K562 (cell line): Measurements from ENCODE around the gene GNB5. TPM values are rescaled to one million over a fixed set of nuclear protein-coding genes. Genes with fewer than 3 reads are reported as not detected.
A peak's percentile ranks its signal among the peaks of the same experiment; 100 is the strongest.

Experiments used
- CEBPB ChIP-seq: fragments of 450-650 bp; IDR thresholded peaks from 2 replicates; pipeline ENCODE4 v1.6.1; 2016; ENCODE audit warnings: missing genetic modification characterization, missing compliant biosample characterization
- GABPB2 ChIP-seq: fragments of 250-450 bp; sonication (Bioruptor Pico); conservative IDR thresholded peaks from 2 replicates; pipeline ENCODE4 v1.5.1; 2021; ENCODE audit warnings: mild to moderate bottlenecking
- PCBP1 ChIP-seq: fragments of 200-400 bp; formaldehyde crosslinking; IDR thresholded peaks from 2 replicates; pipeline ENCODE4 v1.6.1; 2018; ENCODE audit warnings: mild to moderate bottlenecking, low read depth, low read length; ENCODE audit not compliant: poor library complexity, severe bottlenecking
- TAF1 ChIP-seq: IDR thresholded peaks from 2 replicates; pipeline ENCODE4 v1.6.1; 2011; ENCODE audit warnings: mild to moderate bottlenecking, low read length, moderate library complexity; ENCODE audit not compliant: insufficient read depth, control insufficient read depth, severe bottlenecking; ENCODE audit errors: extremely low read depth
- TAF9B ChIP-seq: fragments of 450-650 bp; IDR thresholded peaks from 2 replicates; pipeline ENCODE4 v1.6.1; 2018; ENCODE audit warnings: mild to moderate bottlenecking; ENCODE audit not compliant: partially characterized antibody
- ZC3H8 ChIP-seq: fragments of 450-650 bp; IDR thresholded peaks from 2 replicates; pipeline ENCODE4 v1.6.1; 2017
- ZNF668 ChIP-seq: fragments of 250-450 bp; sonication (Bioruptor Pico); IDR thresholded peaks from 2 replicates; pipeline ENCODE4 v1.8.0; 2022; ENCODE audit warnings: mild to moderate bottlenecking, inconsistent platforms
- polyA plus RNA-seq, 8 experiments: library from polyadenylated mRNA; depleted of rRNA in 4 of 8; stranded (reverse) in 5 of 8; unstranded in 3 of 8; fragments of >200 nt; fragmentation: Nextera tagmentation in 2 of 8; fragmentation: Illumina TruSeq in 1 of 8; extraction: Ambion mirVana in 2 of 8; extraction: Trizol in 1 of 8; gene quantifications; 2 replicates each; pipeline versions ENCODE4 v1.2.1 to v1.2.3, GENCODE V29; 2011 to 2014; ENCODE audit warnings: inconsistent platforms in 1 of 8, missing spikeins in 1 of 8
- total RNA-seq, 7 experiments: library from RNA; depleted of rRNA in 6 of 7; stranded (reverse); fragments of >200 nt in 6 of 7; fragmentation: Illumina TruSeq in 2 of 7; extraction: Trizol in 2 of 7; gene quantifications; 2 replicates each; pipeline versions ENCODE4 v1.2.1 to v1.2.3, GENCODE V29; 2011 to 2021; ENCODE audit warnings: low replicate concordance in 1 of 7
- TF ChIP-seq, protein P1 (sequence below): fragments of 250-450 bp; sonication (Bioruptor Pico); IDR thresholded peaks from 2 replicates; pipeline ENCODE4 v1.8.0; 2022; ENCODE audit warnings: inconsistent platforms, mild to moderate bottlenecking, moderate library complexity, borderline replicate concordance
- TF ChIP-seq, protein P2 (sequence below): fragments of 250-450 bp; sonication (Bioruptor Pico); IDR thresholded peaks from 2 replicates; pipeline ENCODE4 v1.9.0; 2021; ENCODE audit warnings: mild to moderate bottlenecking, inconsistent platforms
- TF ChIP-seq, protein P3 (sequence below): sonication (generic); formaldehyde crosslinking; IDR thresholded peaks from 2 replicates; pipeline ENCODE4 v1.8.0; 2023; ENCODE audit warnings: missing genetic modification reagents, mild to moderate bottlenecking, borderline replicate concordance
- TF ChIP-seq, protein P4 (sequence below): sonication (generic); formaldehyde crosslinking; IDR thresholded peaks from 2 replicates; pipeline ENCODE4 v1.5.0; 2020; ENCODE audit warnings: missing genetic modification reagents

GNB5 gene
- total and polyA plus RNA-seq, 9 of the 15 experiments (the other 6 are each of a cell fraction or from before 2014, with no cell fraction given): 0.11 to 2.1 (median 0.77) TPM

DNA sequence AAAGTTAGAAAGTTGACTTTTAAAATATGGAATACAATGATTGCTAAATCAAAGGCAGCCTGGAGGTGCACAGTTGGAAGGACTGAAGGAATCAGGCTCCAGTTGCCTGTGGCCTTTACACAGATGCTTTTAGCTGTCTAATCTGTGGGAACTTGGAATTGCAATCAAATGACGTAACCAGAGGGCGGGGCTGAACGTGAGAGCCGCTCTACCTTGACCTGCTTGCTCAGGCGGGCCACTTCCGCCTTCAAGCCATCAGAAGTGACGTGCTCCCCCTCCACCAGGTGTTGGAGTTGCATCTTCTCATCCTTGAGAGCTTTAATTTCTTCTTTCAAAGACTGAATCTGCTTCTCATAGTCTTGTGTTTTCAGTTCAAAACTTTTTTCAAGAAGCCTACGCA, 37.7 kb upstream of the GNB5 start (continued):
- TF ChIP-seq, protein P1, sequence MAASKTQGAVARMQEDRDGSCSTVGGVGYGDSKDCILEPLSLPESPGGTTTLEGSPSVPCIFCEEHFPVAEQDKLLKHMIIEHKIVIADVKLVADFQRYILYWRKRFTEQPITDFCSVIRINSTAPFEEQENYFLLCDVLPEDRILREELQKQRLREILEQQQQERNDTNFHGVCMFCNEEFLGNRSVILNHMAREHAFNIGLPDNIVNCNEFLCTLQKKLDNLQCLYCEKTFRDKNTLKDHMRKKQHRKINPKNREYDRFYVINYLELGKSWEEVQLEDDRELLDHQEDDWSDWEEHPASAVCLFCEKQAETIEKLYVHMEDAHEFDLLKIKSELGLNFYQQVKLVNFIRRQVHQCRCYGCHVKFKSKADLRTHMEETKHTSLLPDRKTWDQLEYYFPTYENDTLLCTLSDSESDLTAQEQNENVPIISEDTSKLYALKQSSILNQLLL (CRISPR knock-in tag): no peak
- TF ChIP-seq, protein P2, sequence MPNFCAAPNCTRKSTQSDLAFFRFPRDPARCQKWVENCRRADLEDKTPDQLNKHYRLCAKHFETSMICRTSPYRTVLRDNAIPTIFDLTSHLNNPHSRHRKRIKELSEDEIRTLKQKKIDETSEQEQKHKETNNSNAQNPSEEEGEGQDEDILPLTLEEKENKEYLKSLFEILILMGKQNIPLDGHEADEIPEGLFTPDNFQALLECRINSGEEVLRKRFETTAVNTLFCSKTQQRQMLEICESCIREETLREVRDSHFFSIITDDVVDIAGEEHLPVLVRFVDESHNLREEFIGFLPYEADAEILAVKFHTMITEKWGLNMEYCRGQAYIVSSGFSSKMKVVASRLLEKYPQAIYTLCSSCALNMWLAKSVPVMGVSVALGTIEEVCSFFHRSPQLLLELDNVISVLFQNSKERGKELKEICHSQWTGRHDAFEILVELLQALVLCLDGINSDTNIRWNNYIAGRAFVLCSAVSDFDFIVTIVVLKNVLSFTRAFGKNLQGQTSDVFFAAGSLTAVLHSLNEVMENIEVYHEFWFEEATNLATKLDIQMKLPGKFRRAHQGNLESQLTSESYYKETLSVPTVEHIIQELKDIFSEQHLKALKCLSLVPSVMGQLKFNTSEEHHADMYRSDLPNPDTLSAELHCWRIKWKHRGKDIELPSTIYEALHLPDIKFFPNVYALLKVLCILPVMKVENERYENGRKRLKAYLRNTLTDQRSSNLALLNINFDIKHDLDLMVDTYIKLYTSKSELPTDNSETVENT (CRISPR knock-in tag): no peak
- TF ChIP-seq CEBPB (peak; percentile 27; the same call in 1 of the 2 replicates), GABPB2 (CRISPR knock-in tag) (no peak), ZNF668 (CRISPR knock-in tag) (no peak), ZC3H8 (no peak), TAF1 (no peak), PCBP1 (no peak), TAF9B (no peak)
- TF ChIP-seq, protein P3, sequence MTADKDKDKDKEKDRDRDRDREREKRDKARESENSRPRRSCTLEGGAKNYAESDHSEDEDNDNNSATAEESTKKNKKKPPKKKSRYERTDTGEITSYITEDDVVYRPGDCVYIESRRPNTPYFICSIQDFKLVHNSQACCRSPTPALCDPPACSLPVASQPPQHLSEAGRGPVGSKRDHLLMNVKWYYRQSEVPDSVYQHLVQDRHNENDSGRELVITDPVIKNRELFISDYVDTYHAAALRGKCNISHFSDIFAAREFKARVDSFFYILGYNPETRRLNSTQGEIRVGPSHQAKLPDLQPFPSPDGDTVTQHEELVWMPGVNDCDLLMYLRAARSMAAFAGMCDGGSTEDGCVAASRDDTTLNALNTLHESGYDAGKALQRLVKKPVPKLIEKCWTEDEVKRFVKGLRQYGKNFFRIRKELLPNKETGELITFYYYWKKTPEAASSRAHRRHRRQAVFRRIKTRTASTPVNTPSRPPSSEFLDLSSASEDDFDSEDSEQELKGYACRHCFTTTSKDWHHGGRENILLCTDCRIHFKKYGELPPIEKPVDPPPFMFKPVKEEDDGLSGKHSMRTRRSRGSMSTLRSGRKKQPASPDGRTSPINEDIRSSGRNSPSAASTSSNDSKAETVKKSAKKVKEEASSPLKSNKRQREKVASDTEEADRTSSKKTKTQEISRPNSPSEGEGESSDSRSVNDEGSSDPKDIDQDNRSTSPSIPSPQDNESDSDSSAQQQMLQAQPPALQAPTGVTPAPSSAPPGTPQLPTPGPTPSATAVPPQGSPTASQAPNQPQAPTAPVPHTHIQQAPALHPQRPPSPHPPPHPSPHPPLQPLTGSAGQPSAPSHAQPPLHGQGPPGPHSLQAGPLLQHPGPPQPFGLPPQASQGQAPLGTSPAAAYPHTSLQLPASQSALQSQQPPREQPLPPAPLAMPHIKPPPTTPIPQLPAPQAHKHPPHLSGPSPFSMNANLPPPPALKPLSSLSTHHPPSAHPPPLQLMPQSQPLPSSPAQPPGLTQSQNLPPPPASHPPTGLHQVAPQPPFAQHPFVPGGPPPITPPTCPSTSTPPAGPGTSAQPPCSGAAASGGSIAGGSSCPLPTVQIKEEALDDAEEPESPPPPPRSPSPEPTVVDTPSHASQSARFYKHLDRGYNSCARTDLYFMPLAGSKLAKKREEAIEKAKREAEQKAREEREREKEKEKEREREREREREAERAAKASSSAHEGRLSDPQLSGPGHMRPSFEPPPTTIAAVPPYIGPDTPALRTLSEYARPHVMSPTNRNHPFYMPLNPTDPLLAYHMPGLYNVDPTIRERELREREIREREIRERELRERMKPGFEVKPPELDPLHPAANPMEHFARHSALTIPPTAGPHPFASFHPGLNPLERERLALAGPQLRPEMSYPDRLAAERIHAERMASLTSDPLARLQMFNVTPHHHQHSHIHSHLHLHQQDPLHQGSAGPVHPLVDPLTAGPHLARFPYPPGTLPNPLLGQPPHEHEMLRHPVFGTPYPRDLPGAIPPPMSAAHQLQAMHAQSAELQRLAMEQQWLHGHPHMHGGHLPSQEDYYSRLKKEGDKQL (CRISPR knock-in tag): no peak
- TF ChIP-seq, protein P4, sequence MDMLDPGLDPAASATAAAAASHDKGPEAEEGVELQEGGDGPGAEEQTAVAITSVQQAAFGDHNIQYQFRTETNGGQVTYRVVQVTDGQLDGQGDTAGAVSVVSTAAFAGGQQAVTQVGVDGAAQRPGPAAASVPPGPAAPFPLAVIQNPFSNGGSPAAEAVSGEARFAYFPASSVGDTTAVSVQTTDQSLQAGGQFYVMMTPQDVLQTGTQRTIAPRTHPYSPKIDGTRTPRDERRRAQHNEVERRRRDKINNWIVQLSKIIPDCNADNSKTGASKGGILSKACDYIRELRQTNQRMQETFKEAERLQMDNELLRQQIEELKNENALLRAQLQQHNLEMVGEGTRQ (CRISPR knock-in tag): no peak
